ENCODE measurements around the gene ATF7IP.

The ATF7IP gene

DNA sequence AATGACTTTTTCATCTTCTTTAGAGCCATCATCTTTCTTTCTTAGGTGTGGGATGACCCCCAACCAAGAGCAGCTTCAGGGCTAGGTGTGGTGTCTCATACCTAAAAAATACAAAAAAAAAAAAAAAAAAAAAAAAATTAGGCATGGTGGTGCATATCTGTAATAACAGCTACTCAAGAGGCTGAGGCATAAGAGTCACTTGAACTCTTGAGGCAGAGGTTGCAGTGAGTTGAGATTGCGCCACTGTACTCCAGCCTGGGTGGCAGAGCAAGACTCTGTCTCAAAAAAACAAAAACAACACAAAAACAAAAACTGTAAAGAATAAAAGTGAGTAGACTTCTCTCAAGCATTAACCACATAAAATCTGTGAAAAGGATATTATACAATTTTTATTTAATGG is 8.0 kb upstream of the ATF7IP start:
- H3K4me3 Mint-ChIP-seq = no peak overlapping the region
- H3K4me1 Mint-ChIP-seq (ENCODE audit: low read depth) = peaks cover 2% of the 10 kb centered on the region

GRCh38 chr12:14362352-14362751 is 3.1 kb upstream of the ATF7IP start:
- no peak overlapping the region for H3K4me3 Mint-ChIP-seq
- no peaks in the 10 kb centered on the region for H3K36me3 Mint-ChIP-seq
- no peaks in the 10 kb centered on the region for H3K9me3 Mint-ChIP-seq (ENCODE audit: low read depth)
- H3K27me3 Mint-ChIP-seq = no peaks in the 10 kb centered on the region
- H3K4me1 Mint-ChIP-seq (ENCODE audit: low read depth) = peaks cover 28% of the 10 kb centered on the region
- H3K27ac Mint-ChIP-seq = no peak overlapping the region

More for the DNA sequence above, 8.0 kb upstream of the ATF7IP start:
- H3K27me3 Mint-ChIP-seq = no peaks in the 10 kb centered on the region
- peaks cover 8% of the 10 kb centered on the region for H3K9me3 Mint-ChIP-seq (ENCODE audit: low read depth)
- peaks cover 7% of the 10 kb centered on the region for H3K36me3 Mint-ChIP-seq
- no peak overlapping the region for H3K27ac Mint-ChIP-seq

DNA sequence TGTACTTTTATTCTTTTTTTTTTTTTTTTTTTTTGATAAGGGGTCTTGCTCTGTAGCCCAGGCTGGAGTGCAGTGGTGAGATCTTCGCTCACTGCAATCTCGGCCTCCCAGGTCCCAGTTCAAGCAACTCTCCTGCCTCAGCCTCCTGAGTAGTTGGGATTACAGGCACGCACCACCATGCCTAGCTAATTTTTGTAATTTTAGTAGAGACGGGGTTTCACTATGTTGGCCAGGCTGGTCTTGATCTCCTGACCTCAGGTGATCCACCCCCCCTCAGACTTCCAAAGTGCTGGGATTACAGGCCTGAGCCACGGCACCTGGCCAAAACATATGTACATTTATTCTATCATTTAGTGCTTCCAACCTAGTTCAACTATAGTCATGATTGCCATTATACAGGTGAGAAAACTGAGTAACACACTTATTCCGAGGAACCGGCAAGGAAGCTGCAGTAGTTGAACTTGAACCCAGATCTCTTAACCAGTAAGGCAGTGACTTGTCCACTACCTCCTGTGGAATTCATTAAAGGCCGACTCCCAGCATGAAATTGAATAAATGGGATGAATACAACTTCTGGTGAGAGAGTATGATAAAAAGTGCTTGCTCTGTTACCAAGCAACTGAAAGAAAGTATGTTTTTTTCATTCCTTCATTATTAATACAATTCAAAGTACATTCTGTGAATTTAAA is 755 bp upstream of the ATF7IP start:
- H3K27ac Mint-ChIP-seq = peak overlapping the region; percentile 97
- H3K9me3 Mint-ChIP-seq (ENCODE audit: low read depth) = no peaks in the 10 kb centered on the region
- H3K36me3 Mint-ChIP-seq = no peaks in the 10 kb centered on the region
- peaks cover 41% of the 10 kb centered on the region for H3K4me1 Mint-ChIP-seq (ENCODE audit: low read depth)
- H3K4me3 Mint-ChIP-seq = peak overlapping the region; percentile 90
- no peaks in the 10 kb centered on the region for H3K27me3 Mint-ChIP-seq

- Mint-ChIP-seq H3K9me3 (ENCODE audit: low read depth) (no peaks in the 10 kb centered on the region), H3K27ac (peak overlapping the region; percentile 97), H3K36me3 (peaks cover 3% of the 10 kb centered on the region), H3K27me3 (no peaks in the 10 kb centered on the region), H3K4me1 (ENCODE audit: low read depth) (peaks cover 51% of the 10 kb centered on the region), H3K4me3 (peak overlapping the region; percentile 90)
These were observed 942 bp downstream of the ATF7IP start for GRCh38 chr12:14366209-14367039.

DNA sequence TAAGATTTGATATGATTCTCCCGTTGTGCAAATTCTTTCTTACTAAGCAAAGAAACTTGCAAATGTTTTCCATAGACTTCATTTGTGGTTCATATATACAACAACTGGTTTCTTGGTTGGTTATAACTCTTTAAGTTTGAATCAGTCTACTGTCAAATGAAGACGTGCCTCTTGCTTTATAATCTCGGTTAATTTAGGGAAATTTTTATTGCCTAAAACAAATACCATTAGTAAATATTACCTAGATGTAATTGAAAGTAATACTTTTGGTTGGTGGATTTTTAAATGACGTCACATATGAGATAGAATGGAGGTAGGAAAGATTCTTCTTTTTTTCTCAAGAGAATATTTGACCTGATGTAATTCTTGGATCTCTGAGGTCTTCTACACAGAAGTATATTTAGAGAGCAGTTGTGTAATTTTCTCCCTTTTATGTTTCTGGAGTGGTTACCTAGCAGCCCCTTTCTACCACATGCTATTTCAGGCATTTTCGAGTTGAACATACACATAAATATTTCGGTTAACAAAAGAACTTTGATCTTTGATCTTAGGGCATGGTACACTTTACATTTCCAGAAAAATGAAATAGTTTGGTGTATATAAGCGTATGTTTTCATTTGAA is 1.7 kb downstream of the ATF7IP start:
- Mint-ChIP-seq H3K36me3 (peaks cover 6% of the 10 kb centered on the region), H3K4me3 (peak overlapping the region; percentile 90), H3K9me3 (ENCODE audit: low read depth) (no peaks in the 10 kb centered on the region), H3K27ac (peak overlapping the region; percentile 97), H3K4me1 (ENCODE audit: low read depth) (peaks cover 57% of the 10 kb centered on the region), H3K27me3 (no peaks in the 10 kb centered on the region)

DNA sequence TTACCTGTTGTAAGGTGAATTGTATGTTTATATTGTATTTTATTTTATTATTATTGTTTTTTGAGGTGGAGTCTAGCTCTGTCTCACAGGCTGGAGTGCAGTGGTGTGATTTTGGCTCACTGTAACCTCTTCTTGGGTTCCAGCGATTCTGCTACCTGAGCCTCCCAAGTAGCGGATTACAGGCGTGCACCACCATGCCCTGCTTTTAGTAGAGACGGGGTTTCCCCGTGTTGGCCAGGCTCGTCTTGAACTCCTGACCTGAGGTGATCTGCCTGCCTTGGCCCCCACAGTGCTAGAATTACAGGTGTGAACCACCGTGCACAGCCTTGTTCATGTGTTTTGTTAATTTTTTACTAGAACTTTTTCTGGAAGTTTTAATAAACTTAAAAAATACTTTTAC is 3.8 kb downstream of the ATF7IP start:
- Mint-ChIP-seq H3K27me3 (no peaks in the 10 kb centered on the region), H3K36me3 (peaks cover 6% of the 10 kb centered on the region), H3K27ac (peak overlapping the region; percentile 68), H3K4me1 (ENCODE audit: low read depth) (peaks cover 71% of the 10 kb centered on the region), H3K4me3 (no peak overlapping the region), H3K9me3 (ENCODE audit: low read depth) (no peaks in the 10 kb centered on the region)

- H3K4me3 Mint-ChIP-seq = peak overlapping the region; percentile 11
- H3K4me1 Mint-ChIP-seq (ENCODE audit: low read depth) = peaks cover 62% of the 10 kb centered on the region
- no peaks in the 10 kb centered on the region for H3K9me3 Mint-ChIP-seq (ENCODE audit: low read depth)
- peak overlapping the region; percentile 89 for H3K27ac Mint-ChIP-seq
- peaks cover 13% of the 10 kb centered on the region for H3K36me3 Mint-ChIP-seq
- H3K27me3 Mint-ChIP-seq = no peaks in the 10 kb centered on the region
These were observed 7.7 kb downstream of the ATF7IP start for GRCh38 chr12:14373217-14373616.

DNA sequence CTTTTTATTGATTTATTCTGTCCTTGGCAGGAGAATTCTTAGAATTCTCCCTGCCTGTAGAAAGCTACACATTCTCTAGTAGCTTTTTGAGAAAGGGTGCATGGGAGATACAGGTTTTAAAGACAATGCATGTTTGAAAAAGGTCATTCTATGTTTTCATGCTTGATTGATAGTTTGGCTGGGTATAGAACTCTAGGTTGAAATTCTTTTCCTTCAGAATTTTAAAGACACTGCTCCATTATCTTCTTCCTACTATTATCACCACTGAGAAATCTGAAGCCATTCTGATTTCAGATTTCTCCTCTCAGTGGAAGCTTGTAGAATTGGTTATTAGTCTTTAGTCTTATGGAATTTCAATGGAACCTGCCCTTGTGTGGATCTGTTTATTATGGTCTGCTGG is 14.0 kb downstream of the ATF7IP start:
- H3K9me3 Mint-ChIP-seq (ENCODE audit: low read depth) = peaks cover 13% of the 10 kb centered on the region
- H3K4me3 Mint-ChIP-seq = no peak overlapping the region
- peaks cover 41% of the 10 kb centered on the region for H3K4me1 Mint-ChIP-seq (ENCODE audit: low read depth)
- peak overlapping the region; percentile 67 for H3K27ac Mint-ChIP-seq
- H3K27me3 Mint-ChIP-seq = no peaks in the 10 kb centered on the region
- peaks cover 26% of the 10 kb centered on the region for H3K36me3 Mint-ChIP-seq

DNA sequence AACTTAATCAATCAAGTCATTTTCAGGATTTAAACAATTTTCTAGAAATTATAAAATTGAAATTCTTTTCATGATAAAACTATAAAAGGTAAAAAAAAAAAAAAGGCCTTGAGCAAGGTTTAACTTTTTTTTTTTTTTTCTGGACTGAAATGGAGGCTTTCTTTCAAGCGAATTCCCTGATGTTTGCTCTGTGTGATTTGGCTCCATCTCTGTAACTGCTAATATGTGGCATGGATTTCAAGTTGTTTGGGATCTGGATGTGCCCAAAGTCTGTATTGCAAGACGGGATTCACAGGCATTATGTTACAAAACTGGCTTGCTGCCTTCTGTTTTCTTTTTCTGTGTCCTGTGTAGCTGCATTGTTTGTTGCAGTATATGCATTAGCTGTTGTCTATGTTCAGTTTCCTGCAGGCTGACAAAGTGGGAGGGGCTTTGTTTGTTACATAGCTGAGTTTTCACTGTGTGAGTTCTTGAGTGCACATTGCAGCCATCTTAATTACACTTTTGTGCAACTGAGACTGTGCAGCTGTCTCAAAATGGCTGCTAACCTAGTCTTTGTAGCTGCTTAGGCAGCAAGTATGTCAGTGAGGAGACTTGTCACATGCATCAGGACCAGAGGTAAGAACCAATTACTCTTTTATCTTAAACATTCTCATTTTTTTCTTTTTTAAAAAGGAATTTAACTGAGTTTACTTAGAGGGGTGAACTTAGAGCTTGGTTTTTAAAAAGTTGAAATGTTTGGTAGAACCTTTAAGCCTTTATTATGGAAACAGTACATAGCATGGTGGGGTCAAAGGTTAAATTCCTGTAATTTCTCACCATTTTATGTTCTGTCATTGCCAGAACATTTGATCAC is 19.5 kb downstream of the ATF7IP start:
- Mint-ChIP-seq H3K27ac (peak overlapping the region; percentile 83), H3K9me3 (ENCODE audit: low read depth) (peaks cover 3% of the 10 kb centered on the region), H3K36me3 (peaks cover 15% of the 10 kb centered on the region)

DNA sequence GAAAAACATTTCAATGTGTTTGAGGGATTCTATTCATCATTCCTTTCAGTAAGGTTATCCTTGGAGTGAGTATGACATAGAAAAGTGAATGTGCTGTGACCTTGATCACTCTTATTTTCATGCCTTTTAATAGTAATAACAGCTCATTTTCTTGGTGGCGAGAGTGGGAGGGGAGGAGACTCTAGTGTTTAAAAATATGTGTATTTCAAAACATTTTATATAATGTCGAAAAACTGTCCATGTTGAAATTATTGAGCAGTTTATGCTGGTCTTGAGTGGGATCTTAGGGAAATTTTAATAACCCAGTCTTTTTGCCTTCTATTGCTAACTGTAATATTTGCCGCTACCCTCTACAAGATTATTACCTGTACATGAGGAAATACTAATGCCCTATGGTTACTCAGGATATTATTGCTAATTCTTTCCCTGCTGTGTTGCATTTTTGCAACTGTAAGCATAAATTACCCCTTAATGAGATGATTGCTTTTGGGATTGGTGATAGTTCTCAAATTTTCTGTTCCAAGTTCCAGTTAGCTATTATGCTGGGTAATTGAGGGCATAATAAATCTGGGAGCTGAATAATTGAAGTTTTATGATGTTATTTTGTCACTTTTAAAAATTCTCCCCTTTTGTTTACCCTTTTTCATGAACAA is 21.9 kb downstream of the ATF7IP start:
- peak overlapping the region; percentile 85 for H3K4me3 Mint-ChIP-seq
- H3K4me1 Mint-ChIP-seq (ENCODE audit: low read depth) = peaks cover 74% of the 10 kb centered on the region
- peak overlapping the region; percentile 94 for H3K27ac Mint-ChIP-seq
- no peaks in the 10 kb centered on the region for H3K27me3 Mint-ChIP-seq
- H3K36me3 Mint-ChIP-seq = peaks cover 11% of the 10 kb centered on the region
- no peaks in the 10 kb centered on the region for H3K9me3 Mint-ChIP-seq (ENCODE audit: low read depth)

More for the DNA sequence above, 19.5 kb downstream of the ATF7IP start:
- Mint-ChIP-seq H3K4me1 (ENCODE audit: low read depth) (peaks cover 61% of the 10 kb centered on the region), H3K27me3 (no peaks in the 10 kb centered on the region), H3K4me3 (peak overlapping the region; percentile 64)

DNA sequence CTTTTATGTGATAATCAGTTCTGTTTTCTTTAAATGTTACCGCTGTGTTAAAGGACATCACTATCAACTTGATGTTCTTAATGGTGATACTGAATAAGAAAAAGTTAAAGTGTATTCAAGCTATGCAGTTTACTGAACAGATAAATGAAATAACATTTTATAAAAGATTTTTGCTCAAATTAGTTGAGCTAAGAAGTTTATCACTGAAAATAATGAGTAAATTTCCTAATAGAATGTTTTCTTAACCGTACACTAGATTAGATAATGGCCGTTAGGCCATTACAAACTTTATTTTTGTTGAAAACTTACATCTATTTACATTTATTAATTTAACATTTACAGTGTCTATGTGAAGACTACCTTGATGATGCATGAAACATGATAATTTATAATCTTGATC is 25.0 kb downstream of the ATF7IP start:
- Mint-ChIP-seq H3K36me3 (peaks cover 13% of the 10 kb centered on the region), H3K27ac (peak overlapping the region; percentile 96), H3K4me3 (peak overlapping the region; percentile 77), H3K27me3 (no peaks in the 10 kb centered on the region), H3K9me3 (ENCODE audit: low read depth) (no peaks in the 10 kb centered on the region), H3K4me1 (ENCODE audit: low read depth) (peaks cover 79% of the 10 kb centered on the region)

GRCh38 chr12:14390870-14391530 is 25.5 kb downstream of the ATF7IP start:
- Mint-ChIP-seq H3K27ac (peak overlapping the region; percentile 96), H3K4me1 (ENCODE audit: low read depth) (peaks cover 81% of the 10 kb centered on the region), H3K27me3 (no peaks in the 10 kb centered on the region), H3K36me3 (peaks cover 13% of the 10 kb centered on the region), H3K4me3 (peak overlapping the region; percentile 77), H3K9me3 (ENCODE audit: low read depth) (no peaks in the 10 kb centered on the region)

DNA sequence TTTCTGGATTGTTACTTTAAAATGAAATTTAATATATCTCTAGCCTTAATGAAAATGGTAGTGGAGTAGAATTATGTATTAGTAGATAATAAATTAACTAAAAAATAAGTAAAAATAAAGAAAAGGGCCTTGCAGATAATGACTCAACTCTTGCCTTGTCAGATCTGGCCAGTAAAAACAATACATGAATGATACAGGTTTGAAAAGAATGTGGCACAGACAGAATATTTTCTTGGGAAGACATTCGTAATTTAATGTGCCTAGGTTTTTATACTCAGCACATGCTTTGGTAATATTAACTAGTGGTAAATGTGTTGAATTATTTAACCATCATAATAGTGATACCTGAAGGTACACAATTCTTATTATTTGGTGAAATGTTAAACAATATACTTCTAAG is 28.3 kb downstream of the ATF7IP start:
- H3K27ac Mint-ChIP-seq = peak overlapping the region; percentile 95
- H3K27me3 Mint-ChIP-seq = no peaks in the 10 kb centered on the region
- no peak overlapping the region for H3K4me3 Mint-ChIP-seq

More for the DNA sequence above, 28.3 kb downstream of the ATF7IP start:
- peaks cover 4% of the 10 kb centered on the region for H3K9me3 Mint-ChIP-seq (ENCODE audit: low read depth)
- H3K36me3 Mint-ChIP-seq = peaks cover 15% of the 10 kb centered on the region
- peaks cover 88% of the 10 kb centered on the region for H3K4me1 Mint-ChIP-seq (ENCODE audit: low read depth)
